M059J (cell line): ENCODE measurements around the gene MATK. TPM values are rescaled to one million over a fixed set of nuclear protein-coding genes. Genes with fewer than 3 reads are reported as not detected.
A peak's percentile ranks its signal among the peaks of the same experiment; 100 is the strongest.

Experiments
- DNase-seq: peaks from one replicate; pipeline ENCODE4 v3.0.0-alpha.2; 2012; ENCODE audit warnings: low read depth
- total RNA-seq: library from RNA; depleted of rRNA; stranded (reverse); fragments of >200 nt; shearing (Covaris generic); gene quantifications from 2 replicates; pipeline ENCODE4 v1.2.3, GENCODE V29; 2014; rRNA removed

Gene MATK
- total RNA-seq, 1 experiment from 2014 or later = not detected

GRCh38 chr19:3751236-3751635 lies 34.9 kb downstream of the MATK start:
- no peak for DNase-seq

- no peak for DNase-seq
Measured at GRCh38 chr19:3750211-3750610, 36.0 kb downstream of the MATK start.

- no peak for DNase-seq
Measured at GRCh38 chr19:3748965-3749364, 37.2 kb downstream of the MATK start.

GRCh38 chr19:3746371-3747056 lies 39.7 kb downstream of the MATK start:
- DNase-seq = no peak

- DNase-seq = no peak
Measured at GRCh38 chr19:3745363-3746045, 40.7 kb downstream of the MATK start.

GRCh38 chr19:3743486-3743885 lies 42.7 kb downstream of the MATK start:
- no peak for DNase-seq

- DNase-seq = no peak
Measured at GRCh38 chr19:3740431-3740830, 45.8 kb downstream of the MATK start.

GRCh38 chr19:3738477-3739220 lies 47.5 kb downstream of the MATK start:
- DNase-seq = no peak

GRCh38 chr19:3737487-3738205 lies 48.5 kb downstream of the MATK start:
- DNase-seq = peak; percentile 50

GRCh38 chr19:3736106-3736724 lies 50.0 kb downstream of the MATK start:
- DNase-seq = no peak

- no peak for DNase-seq
Measured at GRCh38 chr19:3734310-3734600, 51.9 kb downstream of the MATK start.

GRCh38 chr19:3733549-3734309 lies 52.5 kb downstream of the MATK start:
- no peak for DNase-seq

- no peak for DNase-seq
Measured at GRCh38 chr19:3732108-3732507, 54.1 kb downstream of the MATK start.

- DNase-seq = no peak
Measured at GRCh38 chr19:3730457-3730958, 55.7 kb downstream of the MATK start.

Other genes with a start within 250 kb of the MATK start
- gene TEKTIP1, start 247.2 kb downstream of the MATK start, total RNA-seq = not detected in 2 replicates
- gene MFSD12, start 228.8 kb downstream of the MATK start, total RNA-seq = 50.7 and 105 TPM in 2 replicates
- gene HMG20B, start 213.4 kb downstream of the MATK start, total RNA-seq = 112 and 151 TPM in 2 replicates
- not detected in 2 replicates for gene GIPC3, start 200.9 kb downstream of the MATK start, total RNA-seq
- gene TBXA2R, start 179.5 kb downstream of the MATK start, total RNA-seq = 0.59 TPM in 1 of 2 replicates, not detected in the other
- gene CACTIN, start 159.6 kb downstream of the MATK start, total RNA-seq = 13.7 and 31.1 TPM in 2 replicates
- gene PIP5K1C, start 85.9 kb downstream of the MATK start, total RNA-seq = 11.4 and 15.8 TPM in 2 replicates
- 0.30 and 0.49 TPM in 2 replicates for gene TJP3, start 78.0 kb downstream of the MATK start, total RNA-seq
- 13.7 and 15.0 TPM in 2 replicates for gene APBA3, start 24.7 kb downstream of the MATK start, total RNA-seq
- gene MRPL54, start 23.7 kb downstream of the MATK start, total RNA-seq = 48.6 and 81.6 TPM in 2 replicates
- not detected in 2 replicates for gene RAX2, start 14.2 kb downstream of the MATK start, total RNA-seq
- not detected in 2 replicates for gene ZFR2, start 82.7 kb upstream of the MATK start, total RNA-seq
- 0.12 TPM in 1 of 2 replicates, not detected in the other for gene ATCAY, start 94.3 kb upstream of the MATK start, total RNA-seq
- gene NMRK2, start 146.7 kb upstream of the MATK start, total RNA-seq = not detected in 2 replicates
- 76.7 and 148 TPM in 2 replicates for gene DAPK3, start 184.7 kb upstream of the MATK start, total RNA-seq
- 667 and 964 TPM in 2 replicates for gene EEF2, start 199.1 kb upstream of the MATK start, total RNA-seq
- 16.2 and 19.5 TPM in 2 replicates for gene PIAS4, start 221.4 kb upstream of the MATK start, total RNA-seq